ENCODE data around the gene SULT1A1. TPM values are rescaled to one million over a fixed set of nuclear protein-coding genes. Genes with fewer than 3 reads are reported as not detected.
A peak's percentile ranks its signal among the peaks of the same experiment; 100 is the strongest.

The SULT1A1 gene
- total RNA-seq, 1 donor from 2014 or later = 2.2 TPM

GRCh38 chr16:28587386-28587785 lies 22.5 kb downstream of the SULT1A1 start:
- no peak for DNase-seq (ENCODE audit: low spot score)
- peaks cover 28% of the 10 kb centered on the region for H3K36me3 Mint-ChIP-seq (ENCODE audit: low read depth)
- H3K4me3 Mint-ChIP-seq (ENCODE audit: unreplicated experiment) = no peak overlapping the region
- H3K27ac Mint-ChIP-seq (ENCODE audit: unreplicated experiment) = no peak overlapping the region
- peaks cover 16% of the 10 kb centered on the region for H3K4me1 Mint-ChIP-seq (ENCODE audit: low read depth)
- no peaks in the 10 kb centered on the region for H3K27me3 Mint-ChIP-seq (ENCODE audit: low read depth)
- H3K9me3 Mint-ChIP-seq (ENCODE audit: low read depth) = no peaks in the 10 kb centered on the region
- TF ChIP-seq, protein P1, sequence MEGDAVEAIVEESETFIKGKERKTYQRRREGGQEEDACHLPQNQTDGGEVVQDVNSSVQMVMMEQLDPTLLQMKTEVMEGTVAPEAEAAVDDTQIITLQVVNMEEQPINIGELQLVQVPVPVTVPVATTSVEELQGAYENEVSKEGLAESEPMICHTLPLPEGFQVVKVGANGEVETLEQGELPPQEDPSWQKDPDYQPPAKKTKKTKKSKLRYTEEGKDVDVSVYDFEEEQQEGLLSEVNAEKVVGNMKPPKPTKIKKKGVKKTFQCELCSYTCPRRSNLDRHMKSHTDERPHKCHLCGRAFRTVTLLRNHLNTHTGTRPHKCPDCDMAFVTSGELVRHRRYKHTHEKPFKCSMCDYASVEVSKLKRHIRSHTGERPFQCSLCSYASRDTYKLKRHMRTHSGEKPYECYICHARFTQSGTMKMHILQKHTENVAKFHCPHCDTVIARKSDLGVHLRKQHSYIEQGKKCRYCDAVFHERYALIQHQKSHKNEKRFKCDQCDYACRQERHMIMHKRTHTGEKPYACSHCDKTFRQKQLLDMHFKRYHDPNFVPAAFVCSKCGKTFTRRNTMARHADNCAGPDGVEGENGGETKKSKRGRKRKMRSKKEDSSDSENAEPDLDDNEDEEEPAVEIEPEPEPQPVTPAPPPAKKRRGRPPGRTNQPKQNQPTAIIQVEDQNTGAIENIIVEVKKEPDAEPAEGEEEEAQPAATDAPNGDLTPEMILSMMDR (IDR thresholded peaks at IDR 0.05) = no peak

GRCh38 chr16:28586466-28586865 lies 23.4 kb downstream of the SULT1A1 start:
- TF ChIP-seq, protein P1 (IDR thresholded peaks at IDR 0.05) = no peak
- Mint-ChIP-seq H3K4me3 (ENCODE audit: unreplicated experiment) (no peak overlapping the region), H3K27me3 (ENCODE audit: low read depth) (no peaks in the 10 kb centered on the region), H3K4me1 (ENCODE audit: low read depth) (peaks cover 16% of the 10 kb centered on the region), H3K36me3 (ENCODE audit: low read depth) (peaks cover 32% of the 10 kb centered on the region), H3K9me3 (ENCODE audit: low read depth) (no peaks in the 10 kb centered on the region), H3K27ac (ENCODE audit: unreplicated experiment) (peak overlapping the region; percentile 65)
- DNase-seq (ENCODE audit: low spot score) = no peak

DNA sequence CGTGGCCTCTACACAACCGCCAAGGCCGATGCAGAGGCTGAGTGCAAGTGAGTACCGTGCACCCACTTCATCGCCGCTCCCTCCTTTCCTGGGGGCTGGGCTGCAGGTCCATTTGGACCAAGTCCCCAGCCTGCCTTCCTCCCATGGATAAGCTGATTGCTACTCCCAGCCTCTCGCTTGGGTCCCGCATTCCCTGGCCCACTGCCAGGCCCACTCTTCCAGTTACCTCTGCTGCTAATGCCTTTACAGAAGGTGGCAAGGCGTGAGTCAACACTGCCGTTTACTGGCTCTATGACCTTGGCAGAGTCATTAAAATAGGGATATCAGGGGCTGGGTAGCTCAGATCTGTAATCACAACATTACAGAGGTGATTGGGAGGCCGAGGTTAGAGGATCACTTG lies 24.2 kb downstream of the SULT1A1 start:
- no peak for DNase-seq (ENCODE audit: low spot score)
- no peak overlapping the region for H3K27ac Mint-ChIP-seq (ENCODE audit: unreplicated experiment)
- no peak overlapping the region for H3K4me3 Mint-ChIP-seq (ENCODE audit: unreplicated experiment)
- no peaks in the 10 kb centered on the region for H3K27me3 Mint-ChIP-seq (ENCODE audit: low read depth)
- H3K36me3 Mint-ChIP-seq (ENCODE audit: low read depth) = peaks cover 29% of the 10 kb centered on the region
- H3K4me1 Mint-ChIP-seq (ENCODE audit: low read depth) = peaks cover 16% of the 10 kb centered on the region
- H3K9me3 Mint-ChIP-seq (ENCODE audit: low read depth) = no peaks in the 10 kb centered on the region
- TF ChIP-seq, protein P1 (IDR thresholded peaks at IDR 0.05) = no peak

DNA sequence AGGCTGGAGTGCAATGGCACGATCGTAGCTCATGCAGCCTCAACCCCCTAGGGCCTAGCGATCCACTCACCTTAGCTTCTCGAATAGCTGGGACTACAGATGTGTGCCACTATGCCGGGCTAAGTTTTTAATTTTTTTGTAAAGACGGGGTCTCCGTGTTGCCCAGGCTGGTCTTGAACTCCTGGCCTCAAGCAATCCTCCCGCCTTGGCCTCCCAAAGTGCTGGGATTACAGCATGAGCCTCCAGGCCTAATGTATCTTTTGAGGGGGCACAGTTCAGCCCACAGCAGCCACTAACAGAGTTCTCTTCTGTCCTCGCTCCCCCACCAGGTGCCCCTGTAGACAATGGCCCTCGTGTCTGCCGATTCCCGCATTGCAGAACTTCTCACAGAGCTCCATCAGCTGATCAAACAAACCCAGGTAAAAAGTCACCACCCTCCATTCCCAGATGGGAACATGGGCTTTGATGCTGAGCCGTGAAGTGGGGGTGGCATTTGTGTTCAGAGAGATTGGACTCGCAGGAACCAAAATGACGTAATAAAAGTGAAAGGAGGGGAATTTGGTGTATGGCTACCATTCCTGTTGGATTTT lies 29.0 kb downstream of the SULT1A1 start:
- TF ChIP-seq, protein P1 (IDR thresholded peaks at IDR 0.05) = no peak
- Mint-ChIP-seq H3K4me1 (ENCODE audit: low read depth) (peaks cover 2% of the 10 kb centered on the region), H3K4me3 (ENCODE audit: unreplicated experiment) (no peak overlapping the region), H3K9me3 (ENCODE audit: low read depth) (no peaks in the 10 kb centered on the region), H3K27me3 (ENCODE audit: low read depth) (no peaks in the 10 kb centered on the region), H3K36me3 (ENCODE audit: low read depth) (peaks cover 16% of the 10 kb centered on the region), H3K27ac (ENCODE audit: unreplicated experiment) (no peak overlapping the region)
- DNase-seq (ENCODE audit: low spot score) = no peak

- H3K4me3 Mint-ChIP-seq (ENCODE audit: unreplicated experiment) = no peak overlapping the region
- H3K4me1 Mint-ChIP-seq (ENCODE audit: low read depth) = peaks cover 17% of the 10 kb centered on the region
- peaks cover 1% of the 10 kb centered on the region for H3K36me3 Mint-ChIP-seq (ENCODE audit: low read depth)
- no peaks in the 10 kb centered on the region for H3K27me3 Mint-ChIP-seq (ENCODE audit: low read depth)
- no peaks in the 10 kb centered on the region for H3K9me3 Mint-ChIP-seq (ENCODE audit: low read depth)
- TF ChIP-seq, protein P1 (IDR thresholded peaks at IDR 0.05) = no peak
- no peak overlapping the region for H3K27ac Mint-ChIP-seq (ENCODE audit: unreplicated experiment)
- DNase-seq (ENCODE audit: low spot score) = no peak
These were observed 34.3 kb downstream of the SULT1A1 start for GRCh38 chr16:28575446-28576109.

All from chondrocyte (in vitro differentiated cells).